Right lobe of liver (tissue), 6 donors: ENCODE results near the gene FAM184A. TPM values are rescaled to one million over a fixed set of nuclear protein-coding genes. Genes with fewer than 3 reads are reported as not detected.

Source experiments
- ATAC-seq, 4 donors: fragments of 200-7000 bp; cut with Tn5 transposase; one replicate each; pipeline ENCODE4 v1.9.1; 2020; ENCODE audit warnings: mild to moderate bottlenecking in 4 of 4, moderate library complexity in 4 of 4
- DNase-seq, 3 donors: peaks; one replicate each; pipeline ENCODE4 v3.0.0-alpha.2; 2020
- H3K27ac ChIP-seq, 3 donors: fragments of 200-600 bp; one replicate each; pipeline ENCODE4 v1.8.0; 2022
- H3K27me3 ChIP-seq, 2 donors: fragments of 200-600 bp; one replicate each; pipeline ENCODE4 v1.8.0; 2022
- H3K36me3 ChIP-seq, 4 donors: fragments of 200-600 bp; sonication (generic) in 1 of 4; one replicate each; pipeline versions ENCODE4 v1.5.1 to v1.8.0; 2017 to 2022; ENCODE audit warnings: control low read depth in 1 of 4
- H3K4me1 ChIP-seq, 4 donors: fragments of 200-600 bp; sonication (generic) in 1 of 4; one replicate each; pipeline versions ENCODE4 v1.5.1 to v1.8.0; 2017 to 2022; ENCODE audit warnings: control low read depth in 1 of 4
- H3K4me3 ChIP-seq, 3 donors: fragments of 200-600 bp; one replicate each; pipeline ENCODE4 v1.8.0; 2022
- H3K9me3 ChIP-seq, 4 donors: fragments of 200-600 bp; sonication (generic) in 1 of 4; one replicate each; pipeline versions ENCODE4 v1.5.1 to v1.8.0; 2017 to 2022; ENCODE audit warnings: control low read depth in 1 of 4
- CTCF ChIP-seq, 4 donors: fragments of 200-600 bp in 3 of 4; fragments of 450-650 bp in 1 of 4; IDR thresholded peaks; one replicate each; pipeline versions ENCODE4 v1.5.1 to v1.8.0; 2016 to 2022; ENCODE audit warnings: antibody characterized with exemption in 4 of 4, mild to moderate bottlenecking in 2 of 4
- POLR2A ChIP-seq: fragments of 450-650 bp; IDR thresholded peaks from one replicate; pipeline ENCODE4 v1.6.1; 2017; ENCODE audit warnings: antibody characterized with exemption, mild to moderate bottlenecking
- WGBS: methylation state at CpG from one replicate; pipeline ENCODE4 v1.1.6; 2018; ENCODE audit warnings: low coverage, low lambda C conversion rate; ENCODE audit not compliant: insufficient coverage; ENCODE audit errors: missing lambda C conversion rate; 5-methylcytosine and 5-hydroxymethylcytosine counted together
- intact Hi-C, 2 donors: fragments of 100-400 bp; cut with DNase I; formaldehyde crosslinking; loops; one replicate each; pipeline versions ENCODE4 v1.11.2 to v1.14.1; 2022
- total RNA-seq, 6 experiments: library from RNA; depleted of rRNA in 2 of 6; stranded (reverse); fragments of >200 nt in 2 of 6; fragmentation: NEBNext Ultra II Directional in 3 of 6; extraction: Animal tissue kit (Norgen Biotek cat#: 25700) in 3 of 6; gene quantifications; one replicate each; pipeline versions ENCODE4 v1.1.0 to v1.2.4, GENCODE V29; 2016 to 2023
- donor health status: DM: no; HTN: yes; CAD: no.
- donor health status: DM: no; HTN: no; CAD: no.
- donor health status: DM: no; HTN: no; CAD: no.
- donor health status: DM: no; HTN: yes; CAD: no.
- donor health status: DM: no; HTN: yes; CAD: no.

The FAM184A gene
- total RNA-seq, 6 experiments from 2014 or later, result 2.5 to 5.0 (median 3.2) TPM

GRCh38 chr6:118974790-118975189 is 103.7 kb downstream of the FAM184A start:
- WGBS, result 86% methylated on average over 1 of the region's 1 CpG
- intact Hi-C loops, result loop anchor here in 1 of 2 donors (5.0 kb wide), 1 partner anchor 133 kb away; no protein-coding TSS in a partner anchor
- ATAC-seq, result no peak

GRCh38 chr6:118971682-118972081 is 106.8 kb downstream of the FAM184A start:
- H3K4me1 ChIP-seq, result no peaks in the 10 kb centered on the region
- no peaks in the 10 kb centered on the region for H3K9me3 ChIP-seq
- DNase-seq (no peak), ATAC-seq (no peak)
- no peak for TF ChIP-seq CTCF (IDR thresholded peaks at IDR 0.05)
- TF ChIP-seq POLR2A, result no peak
- WGBS, result 100% methylated on average over 1 of the region's 1 CpG
- H3K27me3 ChIP-seq, result no peaks in the 10 kb centered on the region
- H3K27ac ChIP-seq, result no peak overlapping the region
- no peaks in the 10 kb centered on the region for H3K36me3 ChIP-seq
- intact Hi-C loops, result loop anchor here in 1 of 2 donors (5.0 kb wide), 1 partner anchor 136 kb away; no protein-coding TSS in a partner anchor
- H3K4me3 ChIP-seq, result no peak overlapping the region

More at GRCh38 chr6:118974790-118975189, 103.7 kb downstream of the FAM184A start:
- H3K4me1 ChIP-seq, result no peaks in the 10 kb centered on the region
- no peaks in the 10 kb centered on the region for H3K36me3 ChIP-seq
- DNase-seq, result no peak
- H3K27ac ChIP-seq, result no peak overlapping the region
- TF ChIP-seq CTCF (IDR thresholded peaks at IDR 0.05), result no peak
- no peak for TF ChIP-seq POLR2A
- no peaks in the 10 kb centered on the region for H3K27me3 ChIP-seq
- H3K9me3 ChIP-seq, result no peaks in the 10 kb centered on the region
- no peak overlapping the region for H3K4me3 ChIP-seq

GRCh38 chr6:118970866-118971265 is 107.6 kb downstream of the FAM184A start:
- Histone ChIP-seq H3K4me3 (no peak overlapping the region), H3K27ac (no peak overlapping the region), H3K36me3 (no peaks in the 10 kb centered on the region), H3K4me1 (no peaks in the 10 kb centered on the region), H3K27me3 (no peaks in the 10 kb centered on the region), H3K9me3 (no peaks in the 10 kb centered on the region)
- ATAC-seq (no peak), DNase-seq (no peak)
- no peak for TF ChIP-seq CTCF (IDR thresholded peaks at IDR 0.05)
- no peak for TF ChIP-seq POLR2A
- WGBS, result 95% methylated on average over 3 of the region's 3 CpGs
- intact Hi-C loops, result loop anchor here in 1 of 2 donors (5.0 kb wide), 1 partner anchor 136 kb away; no protein-coding TSS in a partner anchor

DNA sequence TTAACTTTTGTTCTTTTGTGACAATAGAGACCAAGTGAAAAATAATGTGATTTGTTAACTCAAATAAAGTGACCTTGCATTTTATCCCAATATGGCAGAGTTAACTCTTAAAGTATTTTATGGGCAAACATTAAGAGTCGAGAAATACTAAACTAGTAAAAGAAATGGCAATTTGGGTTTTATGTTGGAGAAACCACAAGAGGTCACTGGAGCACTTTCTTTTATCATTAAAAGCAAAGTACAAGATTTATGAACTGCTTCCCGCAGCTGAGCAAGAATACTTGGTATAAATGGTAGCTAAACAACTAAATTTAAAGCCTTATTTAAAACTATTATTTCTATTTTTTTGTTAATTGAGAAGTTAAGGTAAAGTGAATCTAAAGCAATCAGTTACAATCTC is 110.0 kb downstream of the FAM184A start:
- Histone ChIP-seq H3K27me3 (no peaks in the 10 kb centered on the region), H3K4me3 (no peak overlapping the region), H3K36me3 (no peaks in the 10 kb centered on the region), H3K4me1 (no peaks in the 10 kb centered on the region), H3K9me3 (no peaks in the 10 kb centered on the region), H3K27ac (no peak overlapping the region)
- peak; percentile 53 to 72 (median 64) for ATAC-seq
- TF ChIP-seq CTCF (IDR thresholded peaks at IDR 0.05), result peak; percentile 44 to 56 (median 49)
- no peak for TF ChIP-seq POLR2A
- DNase-seq, result no peak
- WGBS, result 21% methylated on average over 2 of the region's 2 CpGs
- intact Hi-C loops, result loop anchor here in 1 of 2 donors (5.0 kb wide), 1 partner anchor 144 kb away; no protein-coding TSS in a partner anchor
